ENCODE results near the gene SCN2B.

DNA sequence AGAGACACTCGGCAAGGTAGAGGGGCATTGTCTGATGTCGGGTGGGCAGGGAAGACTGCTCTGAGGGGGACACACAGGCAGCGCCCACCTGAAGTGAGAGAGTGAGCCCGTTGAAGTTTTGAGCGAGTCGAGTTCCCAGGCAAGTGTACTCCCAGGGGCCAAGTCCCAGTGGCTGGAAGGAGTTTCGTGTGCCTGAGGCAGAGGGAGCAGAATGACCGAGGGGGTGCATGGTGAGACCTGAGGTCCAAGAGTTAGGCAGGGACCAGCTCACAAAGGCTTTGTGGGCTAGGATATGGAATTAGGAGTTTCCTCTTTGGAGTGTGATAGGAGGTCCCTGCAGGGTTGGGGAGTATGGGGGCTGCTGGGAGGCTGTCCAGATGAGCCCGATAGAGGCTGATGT, 6.2 kb downstream of the SCN2B start:
- TF ChIP-seq, protein P1, sequence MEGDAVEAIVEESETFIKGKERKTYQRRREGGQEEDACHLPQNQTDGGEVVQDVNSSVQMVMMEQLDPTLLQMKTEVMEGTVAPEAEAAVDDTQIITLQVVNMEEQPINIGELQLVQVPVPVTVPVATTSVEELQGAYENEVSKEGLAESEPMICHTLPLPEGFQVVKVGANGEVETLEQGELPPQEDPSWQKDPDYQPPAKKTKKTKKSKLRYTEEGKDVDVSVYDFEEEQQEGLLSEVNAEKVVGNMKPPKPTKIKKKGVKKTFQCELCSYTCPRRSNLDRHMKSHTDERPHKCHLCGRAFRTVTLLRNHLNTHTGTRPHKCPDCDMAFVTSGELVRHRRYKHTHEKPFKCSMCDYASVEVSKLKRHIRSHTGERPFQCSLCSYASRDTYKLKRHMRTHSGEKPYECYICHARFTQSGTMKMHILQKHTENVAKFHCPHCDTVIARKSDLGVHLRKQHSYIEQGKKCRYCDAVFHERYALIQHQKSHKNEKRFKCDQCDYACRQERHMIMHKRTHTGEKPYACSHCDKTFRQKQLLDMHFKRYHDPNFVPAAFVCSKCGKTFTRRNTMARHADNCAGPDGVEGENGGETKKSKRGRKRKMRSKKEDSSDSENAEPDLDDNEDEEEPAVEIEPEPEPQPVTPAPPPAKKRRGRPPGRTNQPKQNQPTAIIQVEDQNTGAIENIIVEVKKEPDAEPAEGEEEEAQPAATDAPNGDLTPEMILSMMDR (IDR thresholded peaks at IDR 0.05): no peak
- TF ChIP-seq POLR2AphosphoS5 (IDR thresholded peaks at IDR 0.05): no peak
- no peak for TF ChIP-seq POLR2A (IDR thresholded peaks at IDR 0.05)

Measured in transverse colon (tissue), 4 donors.